IPS DF 4.7 (cell line): ENCODE results near the gene CELA1.

Experiments
- DNase-seq: peaks from one replicate; pipeline ENCODE4 v3.0.0-alpha.2; 2013; ENCODE audit warnings: low spot score; ENCODE audit errors: extremely low read depth

Gene CELA1

GRCh38 chr12:51346581-51346980 is at the start of gene CELA1:
TSS of gene CELA1 (minus strand) at chr12:51346679. CDS start at chr12:51346638, 41 bp downstream.
- no peak for DNase-seq

- DNase-seq = no peak
These were observed 49.1 kb upstream of the CELA1 start for GRCh38 chr12:51395283-51396230.

GRCh38 chr12:51393676-51394545 is 47.4 kb upstream of the CELA1 start:
- no peak for DNase-seq

GRCh38 chr12:51392556-51393237 is 46.2 kb upstream of the CELA1 start:
- no peak for DNase-seq

GRCh38 chr12:51391283-51392123 is 45.0 kb upstream of the CELA1 start, which contains the start of gene GALNT6:
TSS of gene GALNT6 (minus strand) at chr12:51391406. CDS start at chr12:51379781, 11,625 bp downstream.
- DNase-seq = no peak

- no peak for DNase-seq
These were observed 44.4 kb upstream of the CELA1 start for GRCh38 chr12:51390891-51391282.

GRCh38 chr12:51390457-51390856 is 44.0 kb upstream of the CELA1 start:
- no peak for DNase-seq

GRCh38 chr12:51389302-51389999 is 43.0 kb upstream of the CELA1 start:
- DNase-seq = no peak

- DNase-seq = no peak
These were observed 42.4 kb upstream of the CELA1 start for GRCh38 chr12:51388846-51389245.

GRCh38 chr12:51388069-51388799 is 41.8 kb upstream of the CELA1 start:
- DNase-seq = no peak

GRCh38 chr12:51386351-51386750 is 39.9 kb upstream of the CELA1 start:
- no peak for DNase-seq

- no peak for DNase-seq
These were observed 36.9 kb upstream of the CELA1 start for GRCh38 chr12:51383269-51383905.

- DNase-seq = no peak
These were observed 35.7 kb upstream of the CELA1 start for GRCh38 chr12:51382173-51382572.

- DNase-seq = no peak
These were observed 35.0 kb upstream of the CELA1 start for GRCh38 chr12:51381226-51382079.

GRCh38 chr12:51379571-51379970 is 33.1 kb upstream of the CELA1 start:
- no peak for DNase-seq

- no peak for DNase-seq
These were observed 32.3 kb upstream of the CELA1 start for GRCh38 chr12:51378749-51379148.

- no peak for DNase-seq
These were observed 30.9 kb upstream of the CELA1 start for GRCh38 chr12:51377099-51377984.
